ENCODE measurements around the gene RBP3.

GRCh38 chr10:47389619-47390018 is 41.5 kb downstream of the RBP3 start:
- no peak for TF ChIP-seq TAF1 (IDR thresholded peaks at IDR 0.05; ENCODE audit: low read depth)
- TF ChIP-seq CTCF (IDR thresholded peaks at IDR 0.05; ENCODE audit: poor library complexity, severe bottlenecking): no peak
- no peak for TF ChIP-seq POLR2AphosphoS5 (IDR thresholded peaks at IDR 0.05)

Data from neural cell (in vitro differentiated cells).